ENCODE results near the gene DEGS2.

The DEGS2 gene

GRCh38 chr14:100140452-100141078 is 18.9 kb downstream of the DEGS2 start:
- H3K27ac ChIP-seq = no peak overlapping the region
- TF ChIP-seq CTCF (conservative IDR thresholded peaks at IDR 0.05) = no peak
- no peak for TF ChIP-seq ZFX (IDR thresholded peaks at IDR 0.05)

- H3K27ac ChIP-seq = no peak overlapping the region
- no peak for TF ChIP-seq ZFX (IDR thresholded peaks at IDR 0.05)
- no peak for TF ChIP-seq CTCF (conservative IDR thresholded peaks at IDR 0.05)
Observed at GRCh38 chr14:100138955-100139354, 20.5 kb downstream of the DEGS2 start.

GRCh38 chr14:100138082-100138787 is 21.2 kb downstream of the DEGS2 start:
- no peak overlapping the region for H3K27ac ChIP-seq
- TF ChIP-seq CTCF (conservative IDR thresholded peaks at IDR 0.05) = no peak
- no peak for TF ChIP-seq ZFX (IDR thresholded peaks at IDR 0.05)

GRCh38 chr14:100137173-100137572 is 22.3 kb downstream of the DEGS2 start:
- no peak for TF ChIP-seq CTCF (conservative IDR thresholded peaks at IDR 0.05)
- TF ChIP-seq ZFX (IDR thresholded peaks at IDR 0.05) = no peak
- no peak overlapping the region for H3K27ac ChIP-seq

- no peak overlapping the region for H3K27ac ChIP-seq
- TF ChIP-seq CTCF (conservative IDR thresholded peaks at IDR 0.05) (no peak), ZFX (IDR thresholded peaks at IDR 0.05) (no peak)
Observed at GRCh38 chr14:100135784-100136183, 23.7 kb downstream of the DEGS2 start.

- TF ChIP-seq ZFX (IDR thresholded peaks at IDR 0.05) (no peak), CTCF (conservative IDR thresholded peaks at IDR 0.05) (no peak)
- no peak overlapping the region for H3K27ac ChIP-seq
Observed at GRCh38 chr14:100135073-100135472, 24.4 kb downstream of the DEGS2 start.

GRCh38 chr14:100134586-100134985 is 24.9 kb downstream of the DEGS2 start:
- no peak overlapping the region for H3K27ac ChIP-seq
- no peak for TF ChIP-seq ZFX (IDR thresholded peaks at IDR 0.05)
- TF ChIP-seq CTCF (conservative IDR thresholded peaks at IDR 0.05) = no peak
